HG02678 (cell line): ENCODE data around the gene CHRNB2.

Experiments
- ATAC-seq: cut with Tn5 transposase; IDR thresholded peaks from one replicate; pipeline ENCODE4 v1.9.1; 2021; ENCODE audit warnings: mild to moderate bottlenecking, moderate library complexity; ENCODE audit not compliant: unreplicated experiment

The CHRNB2 gene

GRCh38 chr1:154577346-154578057 lies 9.9 kb downstream of the CHRNB2 start:
- ATAC-seq, result no peak

GRCh38 chr1:154578058-154578418 lies 10.5 kb downstream of the CHRNB2 start:
- ATAC-seq, result no peak

- no peak for ATAC-seq
Observed at GRCh38 chr1:154579374-154579773, 11.8 kb downstream of the CHRNB2 start.

- ATAC-seq, result no peak
Observed at GRCh38 chr1:154581766-154582165, 14.2 kb downstream of the CHRNB2 start.

- no peak for ATAC-seq
Observed at GRCh38 chr1:154582885-154583284, 15.3 kb downstream of the CHRNB2 start.

- ATAC-seq, result no peak
Observed at GRCh38 chr1:154583773-154584172, 16.2 kb downstream of the CHRNB2 start.

GRCh38 chr1:154584267-154584994 lies 16.9 kb downstream of the CHRNB2 start:
- ATAC-seq, result no peak

- no peak for ATAC-seq
Observed at GRCh38 chr1:154586231-154586630, 18.7 kb downstream of the CHRNB2 start.

- ATAC-seq, result no peak
Observed at GRCh38 chr1:154586641-154587040, 19.1 kb downstream of the CHRNB2 start.

GRCh38 chr1:154589780-154590179 lies 22.2 kb downstream of the CHRNB2 start:
- ATAC-seq, result no peak

- ATAC-seq, result no peak
Observed at GRCh38 chr1:154590756-154591155, 23.2 kb downstream of the CHRNB2 start.

- no peak for ATAC-seq
Observed at GRCh38 chr1:154591206-154591605, 23.6 kb downstream of the CHRNB2 start.

GRCh38 chr1:154593390-154593789 lies 25.8 kb downstream of the CHRNB2 start:
- no peak for ATAC-seq

- ATAC-seq, result no peak
Observed at GRCh38 chr1:154594811-154595210, 27.2 kb downstream of the CHRNB2 start.

GRCh38 chr1:154595621-154596020 lies 28.0 kb downstream of the CHRNB2 start:
- no peak for ATAC-seq

GRCh38 chr1:154598871-154599635 lies 31.5 kb downstream of the CHRNB2 start:
- ATAC-seq, result no peak

- no peak for ATAC-seq
Observed at GRCh38 chr1:154599658-154600057, 32.1 kb downstream of the CHRNB2 start.

GRCh38 chr1:154603317-154603716 lies 35.7 kb downstream of the CHRNB2 start:
- no peak for ATAC-seq

- ATAC-seq, result no peak
Observed at GRCh38 chr1:154605534-154605933, 38.0 kb downstream of the CHRNB2 start.

GRCh38 chr1:154607106-154607608 lies 39.6 kb downstream of the CHRNB2 start:
- peak; percentile 5 for ATAC-seq

GRCh38 chr1:154607609-154608396 lies 40.2 kb downstream of the CHRNB2 start, which contains the start of gene ADAR:
ADAR (minus strand) TSS chr1:154608186; CDS start chr1:154608006, 180 bp downstream.
- ATAC-seq, result peak; percentile 81
